SH-SY5Y (cell line): ENCODE measurements around the gene NELFCD.

Experiments
- GATA2 ChIP-seq: IDR thresholded peaks from 2 replicates; pipeline ENCODE4 v1.6.1; 2011; ENCODE audit warnings: mild to moderate bottlenecking, low read depth, low read length
- GATA3 ChIP-seq: IDR thresholded peaks from 2 replicates; pipeline ENCODE4 v1.6.1; 2011; ENCODE audit warnings: low read depth, mild to moderate bottlenecking, low read length, moderate library complexity

- TF ChIP-seq GATA2 (no peak), GATA3 (no peak)
Measured at GRCh38 chr20:58986286-58986967, 5.4 kb downstream of the NELFCD start.
